GM21619 (cell line): ENCODE data around the gene KCNK15.

ENCODE experiments used
- ATAC-seq: cut with Tn5 transposase; IDR thresholded peaks from one replicate; pipeline ENCODE4 v1.9.1; 2021; ENCODE audit not compliant: unreplicated experiment

The KCNK15 gene

DNA sequence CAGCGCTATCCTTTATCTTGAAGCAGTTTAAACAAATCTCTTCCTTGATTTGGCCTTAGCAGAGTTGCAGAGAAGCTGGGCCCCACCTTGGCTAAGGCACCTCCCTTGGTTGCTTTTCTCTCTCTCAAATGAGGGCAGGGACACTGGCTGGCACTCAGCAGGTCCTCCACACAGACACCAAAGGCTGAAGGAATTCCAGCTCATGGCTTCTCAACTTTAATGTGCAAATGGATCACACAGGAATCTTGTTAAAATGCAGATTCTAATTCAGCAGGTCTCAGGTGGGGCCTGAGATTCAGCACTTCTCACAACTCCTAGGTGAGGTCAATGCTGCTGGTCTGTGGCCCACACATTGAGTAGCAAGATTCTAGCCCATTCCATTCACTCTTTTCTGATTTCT, 39.0 kb downstream of the KCNK15 start:
- ATAC-seq = no peak

DNA sequence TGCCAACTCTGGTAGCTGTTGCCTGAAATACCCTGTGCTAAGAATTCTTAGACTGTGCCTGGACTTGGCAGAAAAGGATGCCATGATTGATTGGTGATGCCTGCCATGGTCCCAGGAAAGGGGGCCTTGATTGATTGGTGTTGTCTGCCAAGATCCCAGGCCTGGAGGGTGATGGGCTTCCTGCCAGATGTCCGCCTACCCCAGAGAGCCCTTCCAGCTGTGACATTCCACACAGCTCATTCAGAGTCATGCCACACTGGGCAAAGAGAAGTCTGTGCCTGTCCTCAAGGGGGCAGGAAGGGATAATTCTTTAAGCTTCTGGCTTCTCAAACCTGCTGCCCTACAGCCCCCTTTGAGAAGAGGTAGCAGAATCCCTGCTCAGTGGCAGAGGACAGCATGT, 40.1 kb downstream of the KCNK15 start:
- ATAC-seq = no peak

DNA sequence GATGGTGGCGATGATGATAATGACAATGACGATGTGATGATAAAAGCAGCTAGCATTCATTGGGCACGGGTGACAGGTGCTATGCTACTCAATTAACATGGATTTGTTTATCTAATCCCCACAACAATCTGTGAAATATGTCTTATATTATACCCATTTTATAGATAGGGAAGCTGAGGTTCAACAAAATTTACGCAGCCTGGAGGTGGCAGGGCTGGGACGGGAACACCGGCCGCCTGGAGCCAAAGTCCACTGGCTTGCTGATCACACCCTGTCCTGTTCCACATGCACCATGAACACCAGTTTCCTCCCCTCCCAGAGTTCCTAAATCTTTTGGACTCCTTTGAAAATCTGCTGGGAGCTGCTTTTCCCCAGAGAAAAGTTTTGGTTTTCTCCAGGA, 41.6 kb downstream of the KCNK15 start:
- ATAC-seq = no peak

DNA sequence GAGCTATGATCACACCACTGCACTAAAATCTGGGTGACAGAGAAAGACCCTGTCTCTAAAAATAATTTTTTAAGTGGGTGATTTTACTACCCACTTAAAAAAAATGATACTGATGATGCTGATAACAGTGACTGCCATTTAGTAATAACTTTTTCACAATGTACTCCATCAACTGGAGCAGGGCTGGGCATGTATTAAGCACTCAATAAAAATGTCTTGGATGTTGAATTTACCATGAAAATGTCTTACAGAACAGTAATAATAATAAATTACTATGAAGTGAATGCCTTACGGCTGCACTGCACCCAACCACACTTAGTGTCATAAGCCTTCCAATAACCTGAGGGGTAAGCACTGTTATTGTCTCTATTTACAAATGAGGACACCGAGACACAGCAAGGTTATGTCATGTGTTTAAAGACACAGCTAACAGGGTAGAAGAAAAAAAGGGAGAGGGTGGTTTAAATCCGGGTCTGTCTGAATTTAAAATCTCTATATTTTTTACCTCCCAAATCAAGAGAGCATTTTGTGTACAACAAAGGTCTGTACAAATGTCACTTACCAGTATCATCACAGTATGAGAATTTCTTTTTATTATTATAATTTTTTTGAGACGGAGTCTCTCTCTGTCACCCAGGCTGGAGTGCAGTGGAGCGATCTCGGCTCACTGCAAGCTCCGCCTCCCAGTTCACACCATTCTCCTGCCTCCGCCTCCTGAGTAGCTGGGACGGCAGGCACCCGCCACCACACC, 43.2 kb downstream of the KCNK15 start:
- ATAC-seq = no peak

DNA sequence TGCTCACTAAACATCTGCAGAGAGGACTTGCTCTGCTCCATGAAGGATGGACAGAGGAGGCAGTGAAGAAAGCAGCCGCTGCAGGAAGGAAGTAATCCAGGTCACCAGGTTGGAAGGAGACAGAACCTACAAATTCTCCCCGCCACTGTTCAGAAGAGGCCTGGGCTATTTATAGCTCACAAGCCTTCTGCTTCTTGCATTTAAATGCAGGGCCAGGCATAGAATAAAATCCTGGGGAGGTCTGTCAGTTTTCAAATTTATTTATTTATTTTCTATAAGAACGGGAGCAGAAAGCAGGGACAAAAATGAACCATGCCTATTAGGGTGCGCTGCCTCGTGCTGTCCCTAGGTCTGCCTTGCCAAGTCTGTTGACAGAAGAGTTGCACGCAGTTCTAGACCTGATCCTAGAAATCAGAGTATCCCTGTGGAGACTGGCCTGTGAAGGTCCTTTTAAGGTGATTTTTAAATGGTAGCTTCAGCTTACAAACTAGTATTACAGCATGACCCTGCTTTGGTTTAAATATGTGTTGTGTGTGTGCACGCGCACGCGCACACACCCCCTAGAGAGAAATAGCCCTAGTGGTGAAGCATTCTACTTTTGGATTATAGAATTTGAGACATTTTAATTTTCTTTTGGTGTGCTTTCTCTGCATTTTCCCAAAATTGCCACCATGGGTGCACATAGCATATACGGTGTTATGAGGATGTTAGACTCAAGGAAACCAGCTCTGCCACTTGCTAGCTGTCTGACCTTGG, 45.2 kb downstream of the KCNK15 start:
- ATAC-seq = no peak

DNA sequence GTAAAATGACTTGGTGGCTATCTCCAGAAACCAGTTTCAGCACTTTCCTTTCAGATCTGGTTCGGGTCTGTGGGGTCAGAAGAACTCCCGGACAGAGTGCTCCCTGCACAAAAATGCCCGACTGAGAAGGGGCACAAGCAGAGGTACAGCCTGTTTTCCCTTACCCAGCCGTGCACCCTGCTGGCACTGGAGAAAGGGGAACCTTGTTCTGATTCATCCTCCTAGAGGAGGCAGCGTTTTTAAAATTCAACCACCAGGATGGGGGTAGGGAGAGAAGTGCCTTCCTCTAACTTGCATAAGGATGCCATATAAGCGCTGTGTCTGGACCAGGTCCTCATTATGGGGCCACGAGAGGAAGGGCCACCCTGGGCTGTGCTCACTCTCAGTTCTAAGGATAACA, 47.1 kb downstream of the KCNK15 start:
- no peak for ATAC-seq

DNA sequence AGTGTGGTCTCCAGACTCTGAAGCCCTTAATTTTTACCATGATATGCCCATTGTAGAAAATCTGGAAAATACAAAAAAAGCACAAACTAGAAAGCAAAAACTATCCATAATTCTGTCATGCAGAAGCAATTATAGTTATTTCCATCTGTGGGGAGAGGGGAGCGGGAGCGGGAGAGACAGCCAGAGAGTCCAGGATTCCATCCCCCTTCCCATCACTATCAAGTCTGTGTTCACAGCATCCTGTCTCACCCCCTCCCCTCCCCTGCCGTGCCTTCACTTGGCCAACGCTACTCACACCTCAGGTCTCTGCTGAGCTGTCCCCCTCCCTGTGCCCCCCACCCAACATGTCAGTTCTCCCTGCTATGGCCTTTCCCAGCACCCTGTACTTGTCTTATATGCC, 50.2 kb downstream of the KCNK15 start:
- no peak for ATAC-seq

DNA sequence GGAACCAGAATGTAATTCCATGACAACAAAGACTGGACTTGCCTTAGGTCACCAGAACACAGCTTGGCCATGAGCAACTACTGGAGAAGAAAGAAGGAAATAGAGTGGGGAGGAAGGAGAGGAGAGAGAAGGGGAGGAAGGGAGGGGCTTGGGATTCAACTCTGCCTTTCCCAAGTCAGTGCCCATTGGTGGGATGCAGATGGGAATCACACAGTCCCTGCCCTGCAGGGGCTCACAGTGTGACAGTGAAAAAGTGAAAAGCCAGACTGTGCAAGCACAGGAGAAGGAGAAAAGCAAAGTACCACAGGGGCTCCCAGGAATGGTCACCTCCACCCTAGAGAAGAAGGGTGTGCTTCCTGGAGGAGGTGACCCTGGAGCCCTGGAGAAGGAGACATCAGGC, 50.6 kb downstream of the KCNK15 start:
- no peak for ATAC-seq

DNA sequence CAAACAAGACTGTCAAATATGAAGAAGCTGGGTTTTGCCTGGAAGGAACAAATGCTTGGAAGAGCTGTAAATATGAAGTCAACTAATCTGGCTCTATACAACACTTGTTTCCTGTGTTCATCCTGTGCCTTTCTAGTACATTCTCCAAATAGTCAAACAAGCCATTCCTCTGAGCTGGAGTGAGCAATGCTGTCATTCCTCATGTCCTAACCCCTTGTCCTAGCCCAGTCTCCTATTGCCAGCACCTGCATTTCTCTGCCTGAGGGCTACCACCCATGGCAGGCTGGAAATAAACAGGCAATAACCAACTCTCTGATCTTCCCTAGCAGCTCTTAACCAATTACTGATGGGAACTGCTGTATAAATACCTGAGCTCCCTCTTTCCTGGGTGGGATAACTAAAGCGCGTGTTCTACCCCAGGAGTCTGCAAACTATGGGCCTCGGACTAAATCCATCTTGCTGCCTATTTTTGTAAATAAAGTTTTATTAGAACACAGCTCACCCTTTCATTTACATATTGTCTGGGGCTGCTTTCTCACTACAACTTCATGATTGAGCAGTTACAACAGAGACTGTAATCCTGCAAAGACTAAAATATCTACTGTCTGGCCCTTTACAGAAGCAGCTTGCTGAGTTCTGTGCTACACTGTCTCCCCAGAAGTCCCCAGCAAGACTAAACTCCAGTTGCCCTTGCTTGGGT, 51.2 kb downstream of the KCNK15 start:
- no peak for ATAC-seq

DNA sequence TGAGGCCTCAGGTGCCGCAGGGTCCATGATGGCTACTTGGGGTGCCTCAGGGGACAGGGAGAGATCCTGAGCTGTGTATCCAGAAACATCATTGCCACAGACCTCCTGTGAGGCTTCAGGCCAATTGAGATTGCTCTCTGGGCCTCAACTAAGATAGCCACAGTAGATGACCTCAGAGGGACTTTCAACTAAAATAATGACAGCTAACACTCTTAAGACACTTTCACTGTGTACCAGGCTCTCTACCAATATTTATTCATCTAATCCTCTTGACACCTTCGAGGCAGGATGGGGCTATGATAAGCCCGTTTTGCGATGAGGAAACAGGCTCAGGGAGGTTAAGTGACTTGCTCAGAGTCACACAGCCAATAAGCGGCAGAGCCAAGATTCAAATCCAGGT, 54.0 kb downstream of the KCNK15 start:
- ATAC-seq = no peak

DNA sequence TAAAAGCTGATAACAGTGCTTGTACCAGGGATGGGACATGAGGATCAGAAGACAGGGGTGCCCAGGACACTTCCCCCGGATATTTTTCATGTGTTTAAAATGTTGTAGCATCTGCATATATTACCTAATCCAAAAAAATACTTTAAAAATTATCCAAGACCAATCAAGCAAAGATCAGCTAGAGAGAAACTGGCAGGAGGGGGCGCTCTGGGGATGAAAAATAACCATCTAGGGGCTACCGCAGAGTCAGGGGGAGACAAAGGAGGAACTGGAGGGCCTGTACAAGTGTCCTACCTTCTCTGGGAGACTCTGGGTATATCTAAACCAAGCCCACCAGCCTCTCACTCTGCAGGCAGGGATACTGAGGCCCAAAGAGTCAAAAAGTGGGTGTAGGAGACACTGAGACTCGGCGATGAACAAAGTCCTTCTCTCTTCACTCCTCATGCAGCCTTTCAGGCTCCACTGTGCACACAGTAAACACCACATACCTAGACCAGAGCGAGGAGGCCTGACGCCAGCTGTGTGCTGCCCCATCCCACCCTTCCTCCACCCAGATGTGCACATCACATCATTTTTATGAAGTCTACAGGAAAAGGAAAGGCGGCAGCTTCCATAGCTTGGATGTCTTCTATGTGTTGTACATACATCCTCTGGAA, 54.9 kb downstream of the KCNK15 start:
- no peak for ATAC-seq
